ENCODE results near the gene BRI3.

Gene BRI3

DNA sequence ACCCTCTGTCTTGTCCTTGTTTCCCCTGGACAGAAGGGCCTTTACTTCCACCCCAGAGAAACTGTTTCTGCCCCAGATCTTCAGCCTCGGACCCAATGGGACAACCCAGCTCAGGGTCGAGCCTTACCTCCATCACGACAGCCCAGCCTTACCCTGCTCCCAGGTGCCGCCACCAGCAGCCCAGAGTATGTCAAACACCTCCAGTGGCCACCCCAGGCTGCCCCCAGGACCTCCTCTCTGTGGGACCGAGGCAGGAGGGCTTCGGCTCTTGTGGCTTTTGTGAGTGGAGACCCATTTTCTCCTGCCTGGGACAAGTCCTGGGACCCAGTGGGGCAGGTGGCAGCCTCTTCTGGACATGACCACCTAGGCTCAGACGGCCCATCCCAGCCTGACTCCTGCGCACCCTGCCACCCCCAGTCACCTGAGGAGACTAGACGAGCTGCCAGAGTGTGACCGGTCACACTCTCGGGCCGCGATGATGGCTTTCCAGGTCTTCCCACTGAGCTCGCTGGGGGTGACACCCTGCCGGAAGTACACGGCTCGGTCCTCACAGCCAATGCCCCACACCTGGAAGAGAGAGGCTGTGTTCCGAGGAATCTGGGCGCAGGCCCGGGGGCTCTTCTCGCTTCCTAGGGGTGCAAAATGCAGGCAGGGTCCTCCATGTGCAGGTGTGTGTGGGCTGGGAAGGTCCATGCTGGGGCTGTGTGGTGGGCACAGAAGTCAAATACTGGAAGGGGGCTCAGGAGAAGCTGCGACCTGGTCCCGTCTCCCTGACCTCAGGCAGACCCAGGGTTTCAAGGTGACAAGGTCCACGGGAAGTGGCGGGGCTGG is 44.9 kb upstream of the BRI3 start:
- DNase-seq (no peak), ATAC-seq (ENCODE audit: insufficient read depth, low read depth) (no peak)

DNA sequence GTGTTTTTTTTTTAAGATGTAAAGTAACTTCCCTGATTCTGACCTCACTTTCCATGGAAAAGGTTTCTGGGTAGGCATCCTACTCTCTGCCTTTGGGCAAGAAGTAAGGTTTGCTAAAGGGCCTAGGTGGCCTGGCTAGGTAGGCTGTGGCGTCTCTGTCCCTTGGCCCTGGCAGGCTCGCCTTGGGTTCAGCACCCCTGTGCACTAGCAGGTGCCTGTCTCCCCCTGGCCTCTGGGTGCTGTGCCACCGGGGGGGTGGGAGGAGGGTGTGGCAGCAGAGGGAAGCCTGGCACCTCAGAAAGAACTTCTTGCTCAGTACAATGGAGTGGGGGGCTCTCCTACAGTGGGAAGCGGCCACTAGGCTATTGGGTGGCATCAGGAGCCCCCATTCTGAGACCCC is 43.4 kb upstream of the BRI3 start:
- no peak overlapping the region for H3K4me2 ChIP-seq (ENCODE audit: insufficient read depth, low read length)

More for the DNA sequence above, 44.9 kb upstream of the BRI3 start:
- no peaks in the 10 kb centered on the region for H3K9me3 ChIP-seq (ENCODE audit: insufficient read depth, low read length, severe bottlenecking)
- no peak overlapping the region for H3K4me3 ChIP-seq (ENCODE audit: low read depth in 1 of 2, low read length in 2 of 2)
- no peak for TF ChIP-seq EZH2 (IDR thresholded peaks at IDR 0.05; ENCODE audit: borderline replicate concordance, low read depth, low read length, severe bottlenecking)
- TF ChIP-seq, protein P1, sequence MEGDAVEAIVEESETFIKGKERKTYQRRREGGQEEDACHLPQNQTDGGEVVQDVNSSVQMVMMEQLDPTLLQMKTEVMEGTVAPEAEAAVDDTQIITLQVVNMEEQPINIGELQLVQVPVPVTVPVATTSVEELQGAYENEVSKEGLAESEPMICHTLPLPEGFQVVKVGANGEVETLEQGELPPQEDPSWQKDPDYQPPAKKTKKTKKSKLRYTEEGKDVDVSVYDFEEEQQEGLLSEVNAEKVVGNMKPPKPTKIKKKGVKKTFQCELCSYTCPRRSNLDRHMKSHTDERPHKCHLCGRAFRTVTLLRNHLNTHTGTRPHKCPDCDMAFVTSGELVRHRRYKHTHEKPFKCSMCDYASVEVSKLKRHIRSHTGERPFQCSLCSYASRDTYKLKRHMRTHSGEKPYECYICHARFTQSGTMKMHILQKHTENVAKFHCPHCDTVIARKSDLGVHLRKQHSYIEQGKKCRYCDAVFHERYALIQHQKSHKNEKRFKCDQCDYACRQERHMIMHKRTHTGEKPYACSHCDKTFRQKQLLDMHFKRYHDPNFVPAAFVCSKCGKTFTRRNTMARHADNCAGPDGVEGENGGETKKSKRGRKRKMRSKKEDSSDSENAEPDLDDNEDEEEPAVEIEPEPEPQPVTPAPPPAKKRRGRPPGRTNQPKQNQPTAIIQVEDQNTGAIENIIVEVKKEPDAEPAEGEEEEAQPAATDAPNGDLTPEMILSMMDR (IDR thresholded peaks at IDR 0.05; ENCODE audit: borderline replicate concordance, extremely low read depth, low read length, poor library complexity, severe bottlenecking) = no peak
- H3K4me2 ChIP-seq (ENCODE audit: insufficient read depth, low read length) = no peak overlapping the region
- peaks cover 17% of the 10 kb centered on the region for H3K36me3 ChIP-seq (ENCODE audit: insufficient read depth, low read length)
- no peaks in the 10 kb centered on the region for H3K4me1 ChIP-seq (ENCODE audit: insufficient read depth, low read length)
- no peaks in the 10 kb centered on the region for H3K27me3 ChIP-seq (ENCODE audit: insufficient read depth, low read length, poor library complexity)
- H3K27ac ChIP-seq (ENCODE audit: low read length) = no peak overlapping the region
- no peaks in the 10 kb centered on the region for H3K79me2 ChIP-seq (ENCODE audit: insufficient read depth, low read length)
- H4K20me1 ChIP-seq (ENCODE audit: insufficient read depth, low read length) = no peaks in the 10 kb centered on the region
- no peak overlapping the region for H3K9ac ChIP-seq (ENCODE audit: low read depth, low read length)
- H2AFZ ChIP-seq (ENCODE audit: low read depth, low read length) = no peak overlapping the region

GRCh38 chr7:98238976-98239375 is 42.5 kb upstream of the BRI3 start:
- no peak for TF ChIP-seq EZH2 (IDR thresholded peaks at IDR 0.05; ENCODE audit: borderline replicate concordance, low read depth, low read length, severe bottlenecking)
- TF ChIP-seq, protein P1 (IDR thresholded peaks at IDR 0.05; ENCODE audit: borderline replicate concordance, extremely low read depth, low read length, poor library complexity, severe bottlenecking) = no peak
- H3K9ac ChIP-seq (ENCODE audit: low read depth, low read length) = no peak overlapping the region
- peaks cover under 1% of the 10 kb centered on the region; the same call in 1 of the 2 replicates for H4K20me1 ChIP-seq (ENCODE audit: insufficient read depth, low read length)
- no peak overlapping the region for H3K4me2 ChIP-seq (ENCODE audit: insufficient read depth, low read length)
- H2AFZ ChIP-seq (ENCODE audit: low read depth, low read length) = no peak overlapping the region
- no peak for ATAC-seq (ENCODE audit: insufficient read depth, low read depth)
- H3K27me3 ChIP-seq (ENCODE audit: insufficient read depth, low read length, poor library complexity) = no peaks in the 10 kb centered on the region
- no peak for DNase-seq
- H3K27ac ChIP-seq (ENCODE audit: low read length) = no peak overlapping the region
- H3K4me3 ChIP-seq (ENCODE audit: low read depth in 1 of 2, low read length in 2 of 2) = no peak overlapping the region
- H3K9me3 ChIP-seq (ENCODE audit: insufficient read depth, low read length, severe bottlenecking) = no peaks in the 10 kb centered on the region
- H3K36me3 ChIP-seq (ENCODE audit: insufficient read depth, low read length) = peaks cover 24% of the 10 kb centered on the region
- no peaks in the 10 kb centered on the region for H3K79me2 ChIP-seq (ENCODE audit: insufficient read depth, low read length)
- no peaks in the 10 kb centered on the region for H3K4me1 ChIP-seq (ENCODE audit: insufficient read depth, low read length)

More for the DNA sequence above, 43.4 kb upstream of the BRI3 start:
- DNase-seq (no peak), ATAC-seq (ENCODE audit: insufficient read depth, low read depth) (no peak)
- TF ChIP-seq, protein P1 (IDR thresholded peaks at IDR 0.05; ENCODE audit: borderline replicate concordance, extremely low read depth, low read length, poor library complexity, severe bottlenecking) = no peak
- TF ChIP-seq EZH2 (IDR thresholded peaks at IDR 0.05; ENCODE audit: borderline replicate concordance, low read depth, low read length, severe bottlenecking) = no peak
- H3K36me3 ChIP-seq (ENCODE audit: insufficient read depth, low read length) = peaks cover 20% of the 10 kb centered on the region
- H3K4me3 ChIP-seq (ENCODE audit: low read depth in 1 of 2, low read length in 2 of 2) = no peak overlapping the region
- no peak overlapping the region for H3K9ac ChIP-seq (ENCODE audit: low read depth, low read length)
- no peaks in the 10 kb centered on the region for H3K4me1 ChIP-seq (ENCODE audit: insufficient read depth, low read length)
- H2AFZ ChIP-seq (ENCODE audit: low read depth, low read length) = no peak overlapping the region
- no peaks in the 10 kb centered on the region; the same call in 1 of the 2 replicates for H4K20me1 ChIP-seq (ENCODE audit: insufficient read depth, low read length)
- no peaks in the 10 kb centered on the region for H3K79me2 ChIP-seq (ENCODE audit: insufficient read depth, low read length)
- no peaks in the 10 kb centered on the region for H3K27me3 ChIP-seq (ENCODE audit: insufficient read depth, low read length, poor library complexity)
- H3K9me3 ChIP-seq (ENCODE audit: insufficient read depth, low read length, severe bottlenecking) = no peaks in the 10 kb centered on the region
- H3K27ac ChIP-seq (ENCODE audit: low read length) = no peak overlapping the region
